HepG2 (cell line): ENCODE measurements around the gene UBE2G2. TPM values are rescaled to one million over a fixed set of nuclear protein-coding genes. Genes with fewer than 3 reads are reported as not detected.

Experiments used
- ATAD3A ChIP-seq: sonication (generic); formaldehyde crosslinking; IDR thresholded peaks from 2 replicates; pipeline ENCODE4 v1.4.0; 2020; ENCODE audit warnings: missing genetic modification reagents
- DPF2 ChIP-seq: sonication (generic); formaldehyde crosslinking; IDR thresholded peaks from 2 replicates; pipeline ENCODE4 v1.4.0; 2020; ENCODE audit warnings: mild to moderate bottlenecking, low read depth, missing genetic modification reagents, borderline replicate concordance
- FIP1L1 ChIP-seq: fragments of 200-400 bp; formaldehyde crosslinking; IDR thresholded peaks from 2 replicates; pipeline ENCODE4 v1.6.1; 2018; ENCODE audit warnings: low read depth, mild to moderate bottlenecking, low read length, moderate library complexity, borderline replicate concordance; ENCODE audit not compliant: insufficient read depth
- NCOA1 ChIP-seq: sonication (generic); formaldehyde crosslinking; IDR thresholded peaks from 2 replicates; pipeline ENCODE4 v1.9.0; 2021; ENCODE audit warnings: missing genetic modification reagents
- SNAPC2 ChIP-seq: sonication (generic); formaldehyde crosslinking; IDR thresholded peaks from 2 replicates; pipeline ENCODE4 v1.8.1; 2022; ENCODE audit warnings: mild to moderate bottlenecking, missing genetic modification reagents
- TBX2 ChIP-seq: sonication (generic); formaldehyde crosslinking; IDR thresholded peaks from 2 replicates; pipeline ENCODE4 v1.5.0; 2020; ENCODE audit warnings: missing genetic modification reagents, mild to moderate bottlenecking, borderline replicate concordance
- ZBTB38 ChIP-seq: sonication (generic); formaldehyde crosslinking; IDR thresholded peaks from 2 replicates; pipeline ENCODE4 v1.5.1; 2020; ENCODE audit warnings: mild to moderate bottlenecking, missing genetic modification reagents
- ZNF333 ChIP-seq: sonication (generic); formaldehyde crosslinking; IDR thresholded peaks from 2 replicates; pipeline ENCODE4 v1.4.0; 2020; ENCODE audit warnings: mild to moderate bottlenecking, missing genetic modification reagents, borderline replicate concordance
- ZNF713 ChIP-seq: sonication (generic); formaldehyde crosslinking; IDR thresholded peaks from 2 replicates; pipeline ENCODE4 v1.4.0; 2020; ENCODE audit warnings: mild to moderate bottlenecking, missing genetic modification reagents
- ZNF737 ChIP-seq: sonication (generic); formaldehyde crosslinking; IDR thresholded peaks from 2 replicates; pipeline ENCODE4 v1.5.0; 2020; ENCODE audit warnings: missing genetic modification reagents, mild to moderate bottlenecking, borderline replicate concordance
- polyA plus RNA-seq, 8 experiments: library from polyadenylated mRNA; depleted of rRNA in 3 of 8; stranded (reverse) in 7 of 8; unstranded in 1 of 8; fragments of >200 nt; fragmentation: Illumina TruSeq in 4 of 8; extraction: Trizol in 4 of 8; gene quantifications; 2 replicates each; pipeline versions ENCODE4 v1.2.1 to v1.2.3, GENCODE V29; 2011 to 2016; ENCODE audit warnings: low read depth in 4 of 8, missing spikeins in 1 of 8, mixed read lengths in 1 of 8; ENCODE audit not compliant: insufficient read depth in 1 of 8
- total RNA-seq, 5 experiments: library from RNA; depleted of rRNA; stranded (reverse); fragments of >200 nt; fragmentation: Illumina TruSeq; extraction: Trizol; gene quantifications; 2 replicates each; pipeline ENCODE4 v1.2.3, GENCODE V29; 2016; ENCODE audit warnings: low read depth in 1 of 5
- TF ChIP-seq, protein P1 (sequence below): fragments of 450-650 bp; IDR thresholded peaks from 2 replicates; pipeline ENCODE4 v1.6.1; 2016
- TF ChIP-seq, protein P2 (sequence below): sonication (generic); formaldehyde crosslinking; IDR thresholded peaks from one replicate; pipeline ENCODE4 v1.5.1; 2020; ENCODE audit warnings: mild to moderate bottlenecking, missing genetic modification reagents; ENCODE audit errors: not compliant biosample characterization
- TF ChIP-seq, protein P3 (sequence below): sonication (generic); formaldehyde crosslinking; IDR thresholded peaks from 2 replicates; pipeline ENCODE4 v1.5.1; 2020; ENCODE audit warnings: mild to moderate bottlenecking, missing genetic modification reagents

Gene UBE2G2
- total and polyA plus RNA-seq, 2 of the 13 experiments (the other 11 are each of a cell fraction or from before 2014, with no cell fraction given): 55.4 to 92.0 TPM

GRCh38 chr21:44847261-44848056 is 45.8 kb upstream of the UBE2G2 start (continued):
- TF ChIP-seq FIP1L1: no peak
- TF ChIP-seq TBX2 (CRISPR knock-in tag): peak; percentile 20; the same call in 1 of the 2 replicates
- TF ChIP-seq ZNF333 (CRISPR knock-in tag): no peak
- TF ChIP-seq DPF2 (CRISPR knock-in tag): no peak
- TF ChIP-seq, protein P1, sequence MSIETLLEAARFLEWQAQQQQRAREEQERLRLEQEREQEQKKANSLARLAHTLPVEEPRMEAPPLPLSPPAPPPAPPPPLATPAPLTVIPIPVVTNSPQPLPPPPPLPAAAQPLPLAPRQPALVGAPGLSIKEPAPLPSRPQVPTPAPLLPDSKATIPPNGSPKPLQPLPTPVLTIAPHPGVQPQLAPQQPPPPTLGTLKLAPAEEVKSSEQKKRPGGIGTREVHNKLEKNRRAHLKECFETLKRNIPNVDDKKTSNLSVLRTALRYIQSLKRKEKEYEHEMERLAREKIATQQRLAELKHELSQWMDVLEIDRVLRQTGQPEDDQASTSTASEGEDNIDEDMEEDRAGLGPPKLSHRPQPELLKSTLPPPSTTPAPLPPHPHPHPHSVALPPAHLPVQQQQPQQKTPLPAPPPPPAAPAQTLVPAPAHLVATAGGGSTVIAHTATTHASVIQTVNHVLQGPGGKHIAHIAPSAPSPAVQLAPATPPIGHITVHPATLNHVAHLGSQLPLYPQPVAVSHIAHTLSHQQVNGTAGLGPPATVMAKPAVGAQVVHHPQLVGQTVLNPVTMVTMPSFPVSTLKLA: no peak
- TF ChIP-seq NCOA1 (CRISPR knock-in tag): no peak
- no peak for TF ChIP-seq SNAPC2
- TF ChIP-seq ZNF713 (CRISPR knock-in tag): no peak
- peak; percentile 45 for TF ChIP-seq ZBTB38 (CRISPR knock-in tag)
- no peak for TF ChIP-seq ATAD3A (CRISPR knock-in tag)
- TF ChIP-seq, protein P2, sequence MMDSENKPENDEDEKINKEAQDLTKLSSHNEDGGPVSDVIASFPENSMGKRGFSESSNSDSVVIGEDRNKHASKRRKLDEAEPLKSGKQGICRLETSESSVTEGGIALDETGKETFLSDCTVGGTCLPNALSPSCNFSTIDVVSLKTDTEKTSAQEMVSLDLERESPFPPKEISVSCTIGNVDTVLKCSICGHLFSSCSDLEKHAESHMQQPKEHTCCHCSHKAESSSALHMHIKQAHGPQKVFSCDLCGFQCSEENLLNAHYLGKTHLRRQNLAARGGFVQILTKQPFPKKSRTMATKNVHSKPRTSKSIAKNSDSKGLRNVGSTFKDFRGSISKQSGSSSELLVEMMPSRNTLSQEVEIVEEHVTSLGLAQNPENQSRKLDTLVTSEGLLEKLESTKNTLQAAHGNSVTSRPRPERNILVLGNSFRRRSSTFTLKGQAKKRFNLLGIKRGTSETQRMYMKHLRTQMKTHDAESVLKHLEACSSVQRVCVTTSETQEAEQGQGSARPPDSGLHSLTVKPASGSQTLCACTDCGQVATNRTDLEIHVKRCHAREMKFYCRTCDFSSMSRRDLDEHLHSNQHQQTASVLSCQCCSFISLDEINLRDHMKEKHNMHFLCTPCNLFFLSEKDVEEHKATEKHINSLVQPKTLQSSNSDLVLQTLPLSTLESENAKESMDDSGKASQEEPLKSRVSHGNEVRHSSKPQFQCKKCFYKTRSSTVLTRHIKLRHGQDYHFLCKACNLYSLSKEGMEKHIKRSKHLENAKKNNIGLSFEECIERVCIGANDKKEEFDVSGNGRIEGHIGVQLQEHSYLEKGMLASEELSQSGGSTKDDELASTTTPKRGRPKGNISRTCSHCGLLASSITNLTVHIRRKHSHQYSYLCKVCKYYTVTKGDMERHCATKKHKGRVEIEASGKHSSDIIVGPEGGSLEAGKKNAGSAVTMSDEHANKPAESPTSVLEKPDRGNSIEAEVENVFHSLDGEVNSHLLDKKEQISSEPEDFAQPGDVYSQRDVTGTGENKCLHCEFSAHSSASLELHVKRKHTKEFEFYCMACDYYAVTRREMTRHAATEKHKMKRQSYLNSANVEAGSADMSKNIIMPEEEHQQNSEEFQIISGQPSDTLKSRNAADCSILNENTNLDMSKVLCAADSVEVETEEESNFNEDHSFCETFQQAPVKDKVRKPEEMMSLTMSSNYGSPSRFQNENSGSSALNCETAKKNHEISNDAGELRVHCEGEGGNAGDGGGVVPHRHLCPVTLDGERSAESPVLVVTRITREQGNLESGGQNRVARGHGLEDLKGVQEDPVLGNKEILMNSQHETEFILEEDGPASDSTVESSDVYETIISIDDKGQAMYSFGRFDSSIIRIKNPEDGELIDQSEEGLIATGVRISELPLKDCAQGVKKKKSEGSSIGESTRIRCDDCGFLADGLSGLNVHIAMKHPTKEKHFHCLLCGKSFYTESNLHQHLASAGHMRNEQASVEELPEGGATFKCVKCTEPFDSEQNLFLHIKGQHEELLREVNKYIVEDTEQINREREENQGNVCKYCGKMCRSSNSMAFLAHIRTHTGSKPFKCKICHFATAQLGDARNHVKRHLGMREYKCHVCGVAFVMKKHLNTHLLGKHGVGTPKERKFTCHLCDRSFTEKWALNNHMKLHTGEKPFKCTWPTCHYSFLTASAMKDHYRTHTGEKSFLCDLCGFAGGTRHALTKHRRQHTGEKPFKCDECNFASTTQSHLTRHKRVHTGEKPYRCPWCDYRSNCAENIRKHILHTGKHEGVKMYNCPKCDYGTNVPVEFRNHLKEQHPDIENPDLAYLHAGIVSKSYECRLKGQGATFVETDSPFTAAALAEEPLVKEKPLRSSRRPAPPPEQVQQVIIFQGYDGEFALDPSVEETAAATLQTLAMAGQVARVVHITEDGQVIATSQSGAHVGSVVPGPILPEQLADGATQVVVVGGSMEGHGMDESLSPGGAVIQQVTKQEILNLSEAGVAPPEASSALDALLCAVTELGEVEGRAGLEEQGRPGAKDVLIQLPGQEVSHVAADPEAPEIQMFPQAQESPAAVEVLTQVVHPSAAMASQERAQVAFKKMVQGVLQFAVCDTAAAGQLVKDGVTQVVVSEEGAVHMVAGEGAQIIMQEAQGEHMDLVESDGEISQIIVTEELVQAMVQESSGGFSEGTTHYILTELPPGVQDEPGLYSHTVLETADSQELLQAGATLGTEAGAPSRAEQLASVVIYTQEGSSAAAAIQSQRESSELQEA (CRISPR knock-in tag): no peak
- TF ChIP-seq, protein P3, sequence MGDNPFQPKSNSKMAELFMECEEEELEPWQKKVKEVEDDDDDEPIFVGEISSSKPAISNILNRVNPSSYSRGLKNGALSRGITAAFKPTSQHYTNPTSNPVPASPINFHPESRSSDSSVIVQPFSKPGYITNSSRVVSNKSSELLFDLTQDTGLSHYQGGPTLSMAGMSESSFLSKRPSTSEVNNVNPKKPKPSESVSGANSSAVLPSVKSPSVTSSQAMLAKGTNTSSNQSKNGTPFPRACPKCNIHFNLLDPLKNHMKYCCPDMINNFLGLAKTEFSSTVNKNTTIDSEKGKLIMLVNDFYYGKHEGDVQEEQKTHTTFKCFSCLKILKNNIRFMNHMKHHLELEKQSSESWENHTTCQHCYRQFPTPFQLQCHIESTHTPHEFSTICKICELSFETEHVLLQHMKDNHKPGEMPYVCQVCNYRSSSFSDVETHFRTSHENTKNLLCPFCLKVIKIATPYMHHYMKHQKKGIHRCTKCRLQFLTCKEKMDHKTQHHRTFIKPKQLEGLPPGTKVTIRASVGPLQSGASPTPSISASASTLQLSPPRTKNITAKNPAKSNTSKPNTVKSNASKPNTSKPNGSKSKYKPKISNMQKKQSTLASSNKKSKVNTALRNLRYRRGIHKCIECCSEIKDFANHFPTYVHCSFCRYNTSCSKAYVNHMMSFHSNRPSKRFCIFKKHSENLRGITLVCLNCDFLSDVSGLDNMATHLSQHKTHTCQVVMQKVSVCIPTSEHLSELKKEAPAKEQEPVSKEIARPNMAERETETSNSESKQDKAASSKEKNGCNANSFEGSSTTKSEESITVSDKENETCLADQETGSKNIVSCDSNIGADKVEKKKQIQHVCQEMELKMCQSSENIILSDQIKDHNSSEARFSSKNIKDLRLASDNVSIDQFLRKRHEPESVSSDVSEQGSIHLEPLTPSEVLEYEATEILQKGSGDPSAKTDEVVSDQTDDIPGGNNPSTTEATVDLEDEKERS: no peak
- no peak for TF ChIP-seq ZNF737 (CRISPR knock-in tag)
